Measurements from ENCODE around the gene ADD2.

ADD2 gene

GRCh38 chr2:70692256-70692655 is 75.7 kb downstream of the ADD2 start:
- ChIA-PET CTCF (no interaction called here), POLR2A (no interaction called here)
- TF ChIP-seq CTCF (IDR thresholded peaks at IDR 0.05; ENCODE audit: control extremely low read depth, extremely low read depth, low read depth, missing control alignments) = no peak
- DNase-seq (ENCODE audit: extremely low spot score) = no peak

- no peak for TF ChIP-seq CTCF (IDR thresholded peaks at IDR 0.05; ENCODE audit: control extremely low read depth, extremely low read depth, low read depth, missing control alignments)
- DNase-seq (ENCODE audit: extremely low spot score) = no peak
- ChIA-PET CTCF (interaction anchor here (0.6 kb wide), 1 partner anchor 18 kb away, joined by 3 read pairs; no protein-coding TSS in a partner anchor), POLR2A (no interaction called here)
Measured at GRCh38 chr2:70691497-70692140, 76.4 kb downstream of the ADD2 start.

- DNase-seq (ENCODE audit: extremely low spot score) = no peak
- ChIA-PET CTCF (no interaction called here), POLR2A (no interaction called here)
- TF ChIP-seq CTCF (IDR thresholded peaks at IDR 0.05; ENCODE audit: control extremely low read depth, extremely low read depth, low read depth, missing control alignments) = no peak
Measured at GRCh38 chr2:70690846-70691245, 77.2 kb downstream of the ADD2 start.

GRCh38 chr2:70688427-70688826 is 79.6 kb downstream of the ADD2 start:
- ChIA-PET CTCF (interaction anchor here (0.6 to 2.1 kb wide), 4 partner anchors 80 to 348 kb away, joined by 3 to 6 read pairs (median 4); partner anchors contain the start of gene ADD2), POLR2A (no interaction called here)
- no peak for TF ChIP-seq CTCF (IDR thresholded peaks at IDR 0.05; ENCODE audit: control extremely low read depth, extremely low read depth, low read depth, missing control alignments)
- no peak for DNase-seq (ENCODE audit: extremely low spot score)

GRCh38 chr2:70687461-70687795 is 80.6 kb downstream of the ADD2 start:
- CTCF ChIA-PET = interaction anchor here (0.6 to 2.2 kb wide), 9 partner anchors 9 to 98 kb away, joined by 3 to 17 read pairs (median 4); no protein-coding TSS in a partner anchor
- POLR2A ChIA-PET = interaction anchor here (1.3 kb wide), 1 partner anchor 72 kb away, joined by 3 read pairs; no protein-coding TSS in a partner anchor
- no peak for TF ChIP-seq CTCF (IDR thresholded peaks at IDR 0.05; ENCODE audit: control extremely low read depth, extremely low read depth, low read depth, missing control alignments)
- DNase-seq (ENCODE audit: extremely low spot score) = no peak

- CTCF ChIA-PET = interaction anchor here (0.6 to 2.2 kb wide), 15 partner anchors 9 to 383 kb away, joined by 3 to 17 read pairs (median 4); no protein-coding TSS in a partner anchor
- peak; percentile 72 for DNase-seq (ENCODE audit: extremely low spot score)
- POLR2A ChIA-PET = interaction anchor here (1.3 kb wide), 1 partner anchor 73 kb away, joined by 3 read pairs; no protein-coding TSS in a partner anchor
- TF ChIP-seq CTCF (IDR thresholded peaks at IDR 0.05; ENCODE audit: control extremely low read depth, extremely low read depth, low read depth, missing control alignments) = peak; percentile 42
Measured at GRCh38 chr2:70686577-70687460, 81.2 kb downstream of the ADD2 start.

Measured in GM10248 (cell line).